Activated T-cell treated with anti-CD3 and anti-CD28 coated beads, Interleukin-2, amount 50 U/mL, for 72 hours (primary cell): ENCODE measurements around the gene NLGN1. TPM values are rescaled to one million over a fixed set of nuclear protein-coding genes. Genes with fewer than 3 reads are reported as not detected.

Experiments
- ATAC-seq, 2 donors: fragments of 150-1000 bp; cut with Tn5 transposase; replicated peaks in 1 of 2; 2 replicates each; pipeline ENCODE4 v1.10.0; 2021; ENCODE audit warnings: moderate library complexity in 2 of 2, mild to moderate bottlenecking in 1 of 2
- DNase-seq, 2 donors: peaks; one replicate each; pipeline ENCODE4 v3.0.0; 2021 to 2022; ENCODE audit warnings: mixed read lengths in 1 of 2
- H3K27ac Mint-ChIP-seq: one replicate; pipeline ENCODE4 v1.8.0; 2022; ENCODE audit warnings: mild to moderate bottlenecking, moderate library complexity, mixed read lengths
- H3K27me3 Mint-ChIP-seq: one replicate; pipeline ENCODE4 v1.8.0; 2022; ENCODE audit warnings: low read depth, mixed read lengths
- H3K36me3 Mint-ChIP-seq, 2 donors: one replicate each; pipeline ENCODE4 v1.8.0; 2022; ENCODE audit warnings: mixed read lengths in 2 of 2, mild to moderate bottlenecking in 1 of 2; ENCODE audit not compliant: insufficient read depth in 2 of 2
- H3K4me1 Mint-ChIP-seq: one replicate; pipeline ENCODE4 v1.8.0; 2022; ENCODE audit warnings: low read depth, mixed read lengths
- H3K4me3 Mint-ChIP-seq, 2 donors: one replicate each; pipeline ENCODE4 v1.8.0; 2022; ENCODE audit warnings: mild to moderate bottlenecking in 2 of 2, mixed read lengths in 2 of 2, moderate library complexity in 2 of 2
- H3K9me3 Mint-ChIP-seq, 2 donors: one replicate each; pipeline ENCODE4 v1.8.0; 2022; ENCODE audit warnings: mixed read lengths in 2 of 2
- total RNA-seq, 2 donors: library from RNA; stranded (reverse); gene quantifications; one replicate each; pipeline ENCODE4 v1.2.3, GENCODE V29; 2022

The NLGN1 gene
- total RNA-seq, 2 donors from 2014 or later, result not detected

DNA sequence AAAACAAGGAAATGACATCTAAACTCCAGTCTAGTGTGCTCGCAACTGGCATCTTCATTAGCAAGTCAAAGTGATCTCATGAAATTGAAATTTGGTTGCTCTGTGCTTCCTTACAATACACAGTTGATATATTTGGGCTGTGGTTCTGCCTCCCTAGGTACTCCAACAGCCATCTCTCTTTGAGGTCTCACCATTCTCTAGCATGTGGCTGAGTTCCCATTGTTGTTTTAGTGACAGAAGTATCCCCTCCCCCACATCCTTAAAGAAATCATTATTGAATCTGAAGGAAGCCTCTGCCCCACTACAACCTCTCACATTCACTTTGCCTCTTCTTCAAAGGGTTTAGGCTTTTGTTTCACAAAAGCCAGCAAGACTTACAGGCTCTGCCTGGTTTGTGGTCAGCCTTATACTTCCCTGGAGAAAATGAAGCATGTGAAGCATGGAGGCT, 516.5 kb downstream of the NLGN1 start:
- Mint-ChIP-seq H3K27me3 (no peaks in the 10 kb centered on the region), H3K36me3 (no peaks in the 10 kb centered on the region), H3K4me1 (no peaks in the 10 kb centered on the region), H3K27ac (no peak overlapping the region), H3K9me3 (peaks cover 3% of the 10 kb centered on the region in 2 donors), H3K4me3 (no peak overlapping the region)
- DNase-seq (no peak), ATAC-seq (no peak)

DNA sequence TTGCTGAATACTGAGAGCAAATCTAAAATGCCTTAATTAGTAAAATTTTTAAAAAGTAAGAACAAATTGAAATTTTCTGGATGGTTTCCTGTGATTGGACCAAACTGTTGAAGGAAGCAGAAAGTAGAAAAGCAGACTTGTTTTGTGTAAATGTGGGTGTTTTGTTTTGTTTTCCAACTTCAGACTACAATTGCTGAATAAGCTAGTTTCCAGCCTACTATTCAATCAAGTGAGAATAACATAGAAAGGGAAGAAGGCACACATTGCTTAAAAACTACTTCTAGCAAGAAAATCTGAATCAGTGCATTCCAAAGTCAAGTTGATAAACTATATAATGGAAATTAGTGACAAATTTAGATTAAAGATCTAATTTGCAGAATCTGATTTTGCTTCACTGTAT, 519.3 kb downstream of the NLGN1 start:
- ATAC-seq, result no peak
- H3K9me3 Mint-ChIP-seq, result peaks cover 0 to 3% of the 10 kb centered on the region in 2 donors
- H3K4me1 Mint-ChIP-seq, result no peaks in the 10 kb centered on the region
- H3K27me3 Mint-ChIP-seq, result no peaks in the 10 kb centered on the region
- H3K4me3 Mint-ChIP-seq, result no peak overlapping the region
- DNase-seq, result no peak
- no peak overlapping the region for H3K27ac Mint-ChIP-seq
- H3K36me3 Mint-ChIP-seq, result no peaks in the 10 kb centered on the region

DNA sequence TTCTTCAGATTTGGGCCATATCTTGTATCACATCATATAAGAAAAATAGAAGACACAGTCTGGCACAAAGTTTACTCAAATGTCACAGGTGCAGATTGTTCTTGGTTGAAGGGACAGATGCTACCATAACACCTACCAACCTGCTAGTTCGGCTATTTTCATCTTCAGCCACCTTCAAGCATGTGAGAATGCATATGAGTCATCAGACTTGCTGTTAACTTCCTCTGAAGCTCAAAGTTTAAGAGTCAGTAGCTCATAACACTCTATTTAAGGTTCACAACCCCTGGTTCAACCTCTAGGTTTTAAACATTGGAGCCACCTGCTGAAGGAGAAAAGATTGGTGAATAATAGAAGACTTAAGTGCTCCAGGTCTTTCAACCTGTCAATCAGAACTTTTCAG, 522.8 kb downstream of the NLGN1 start:
- H3K27me3 Mint-ChIP-seq, result no peaks in the 10 kb centered on the region
- no peak overlapping the region for H3K27ac Mint-ChIP-seq
- DNase-seq (no peak), ATAC-seq (no peak)
- no peaks in the 10 kb centered on the region for H3K36me3 Mint-ChIP-seq
- H3K4me1 Mint-ChIP-seq, result no peaks in the 10 kb centered on the region
- H3K4me3 Mint-ChIP-seq, result no peak overlapping the region
- no peaks in the 10 kb centered on the region for H3K9me3 Mint-ChIP-seq

DNA sequence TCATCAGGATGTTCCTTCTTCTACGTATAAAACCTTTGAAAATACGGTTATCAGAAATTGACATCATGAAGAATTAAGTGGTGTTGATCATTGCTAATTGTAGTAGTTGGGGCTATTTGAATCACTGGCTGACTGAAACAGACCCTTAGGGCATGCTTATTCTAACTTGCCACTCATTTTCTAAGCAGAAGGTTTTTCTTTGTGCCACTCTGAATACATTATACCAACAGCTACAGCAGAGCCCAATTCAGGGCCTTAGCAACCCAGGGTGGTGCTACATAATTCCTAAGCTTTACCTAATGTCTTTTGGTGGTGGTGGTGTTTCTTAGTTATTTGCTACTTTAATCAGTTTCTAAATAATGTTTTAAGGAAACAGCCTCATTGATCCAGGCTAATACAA, 524.2 kb downstream of the NLGN1 start:
- no peak overlapping the region for H3K4me3 Mint-ChIP-seq
- ATAC-seq (no peak), DNase-seq (no peak)
- no peaks in the 10 kb centered on the region for H3K27me3 Mint-ChIP-seq
- H3K27ac Mint-ChIP-seq, result no peak overlapping the region
- no peaks in the 10 kb centered on the region for H3K4me1 Mint-ChIP-seq
- no peaks in the 10 kb centered on the region for H3K36me3 Mint-ChIP-seq
- no peaks in the 10 kb centered on the region for H3K9me3 Mint-ChIP-seq

DNA sequence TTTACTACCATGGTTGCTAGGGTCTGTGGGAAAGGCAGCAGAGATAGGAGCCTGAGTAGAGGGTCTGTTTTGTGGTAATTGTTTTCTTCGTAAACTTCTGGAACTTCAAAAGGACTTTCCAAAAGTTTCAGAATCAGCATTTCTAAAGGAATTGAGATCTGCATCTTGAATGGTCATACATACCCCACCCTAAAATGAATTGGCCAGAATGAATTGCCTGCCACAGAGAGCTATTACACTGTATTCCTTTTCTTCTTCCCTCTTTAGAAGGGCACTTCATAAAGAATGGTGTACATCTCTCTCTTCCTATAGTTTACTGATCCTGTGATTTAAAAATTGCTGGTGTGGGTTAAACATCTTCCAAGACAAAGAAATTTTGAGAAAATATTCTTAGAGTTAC, 525.7 kb downstream of the NLGN1 start:
- no peaks in the 10 kb centered on the region for H3K9me3 Mint-ChIP-seq
- no peaks in the 10 kb centered on the region for H3K4me1 Mint-ChIP-seq
- no peaks in the 10 kb centered on the region for H3K27me3 Mint-ChIP-seq
- ATAC-seq, result no peak
- no peaks in the 10 kb centered on the region for H3K36me3 Mint-ChIP-seq
- no peak for DNase-seq
- H3K27ac Mint-ChIP-seq, result no peak overlapping the region
- no peak overlapping the region for H3K4me3 Mint-ChIP-seq

DNA sequence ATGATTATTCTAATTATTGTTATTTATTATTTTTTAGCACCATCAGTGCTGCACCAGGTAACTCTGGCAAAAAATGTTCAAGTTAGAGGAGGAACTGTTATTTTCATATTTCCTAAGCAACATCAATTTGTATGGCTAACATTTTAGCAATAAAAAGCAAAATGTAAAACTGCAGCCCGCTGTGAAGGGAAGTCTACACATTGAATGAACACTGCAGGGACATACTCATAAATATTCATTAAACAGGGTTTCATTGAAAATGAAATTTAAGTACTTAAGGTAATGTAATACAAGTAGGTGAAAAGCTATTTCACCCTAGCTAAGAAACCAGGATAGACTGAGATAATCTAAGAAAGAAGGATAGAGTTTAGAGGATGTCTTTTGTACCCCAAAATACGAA, 532.7 kb downstream of the NLGN1 start:
- Mint-ChIP-seq H3K4me3 (no peak overlapping the region), H3K27ac (no peak overlapping the region), H3K36me3 (no peaks in the 10 kb centered on the region), H3K27me3 (no peaks in the 10 kb centered on the region), H3K4me1 (no peaks in the 10 kb centered on the region), H3K9me3 (peaks cover 0 to 4% of the 10 kb centered on the region in 2 donors)
- DNase-seq, result no peak
- ATAC-seq, result no peak

DNA sequence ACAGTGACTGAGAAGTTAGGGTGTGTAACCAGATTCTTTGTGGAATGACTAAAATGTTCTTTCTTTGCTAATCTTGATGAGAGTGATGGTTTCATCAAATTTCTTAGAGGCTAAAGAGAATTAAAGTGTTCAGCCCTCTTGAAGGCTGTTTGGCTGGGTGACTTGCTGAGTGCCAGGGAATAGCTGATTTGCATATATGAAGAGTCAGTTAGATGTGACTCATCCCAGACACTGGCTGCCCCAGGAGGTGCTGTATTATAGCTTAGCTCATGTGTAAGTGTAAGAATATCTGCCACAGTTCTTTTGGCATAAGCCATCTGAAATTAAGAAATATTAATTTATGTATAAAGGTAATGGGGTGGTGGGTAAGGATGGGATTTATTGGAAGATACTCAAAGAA, 535.1 kb downstream of the NLGN1 start:
- Mint-ChIP-seq H3K27me3 (no peaks in the 10 kb centered on the region), H3K27ac (no peak overlapping the region), H3K4me3 (no peak overlapping the region), H3K4me1 (no peaks in the 10 kb centered on the region), H3K36me3 (no peaks in the 10 kb centered on the region), H3K9me3 (peaks cover 0 to 4% of the 10 kb centered on the region in 2 donors)
- ATAC-seq, result no peak
- DNase-seq, result no peak

DNA sequence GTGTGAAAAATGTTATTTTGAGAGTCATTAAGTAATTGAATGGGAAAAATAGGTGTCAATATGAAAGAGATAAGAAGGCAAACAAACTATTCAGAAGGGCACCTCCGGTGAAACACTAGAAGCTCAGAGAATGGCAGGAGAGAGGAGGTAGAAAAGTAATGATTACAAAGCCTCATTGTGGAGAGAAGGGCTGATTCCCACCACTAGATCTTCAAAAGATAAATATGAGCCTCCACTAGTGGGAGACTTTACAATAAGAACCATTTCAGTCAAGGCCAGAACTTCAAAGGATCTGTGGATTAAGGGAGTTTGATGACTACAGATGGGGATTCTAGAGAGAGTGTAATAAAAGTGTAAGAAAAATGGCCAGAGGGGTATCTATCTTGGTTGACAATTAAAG, 535.6 kb downstream of the NLGN1 start:
- no peaks in the 10 kb centered on the region for H3K4me1 Mint-ChIP-seq
- DNase-seq (no peak), ATAC-seq (no peak)
- H3K9me3 Mint-ChIP-seq, result peaks cover 0 to 4% of the 10 kb centered on the region in 2 donors
- no peak overlapping the region for H3K27ac Mint-ChIP-seq
- no peaks in the 10 kb centered on the region for H3K36me3 Mint-ChIP-seq
- H3K27me3 Mint-ChIP-seq, result no peaks in the 10 kb centered on the region
- H3K4me3 Mint-ChIP-seq, result no peak overlapping the region

DNA sequence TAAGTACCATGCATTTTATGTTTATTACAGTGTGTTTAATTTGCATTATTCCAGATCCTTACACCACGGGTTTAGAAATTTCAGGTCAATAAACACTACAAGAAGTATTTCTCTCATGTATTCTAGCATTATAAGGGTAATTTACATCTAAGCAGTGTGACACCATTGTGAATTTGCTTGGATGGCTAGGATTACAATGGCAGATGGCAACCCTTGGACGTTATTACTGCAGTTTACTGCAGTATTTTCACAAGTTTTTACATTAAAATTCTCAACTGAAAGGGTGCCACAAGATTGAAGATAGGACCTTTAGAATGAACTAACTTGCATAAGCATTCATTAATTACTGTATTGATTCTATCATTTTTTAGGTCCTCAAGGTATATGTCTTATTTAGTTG, 538.8 kb downstream of the NLGN1 start:
- no peak for ATAC-seq
- H3K27ac Mint-ChIP-seq, result no peak overlapping the region

DNA sequence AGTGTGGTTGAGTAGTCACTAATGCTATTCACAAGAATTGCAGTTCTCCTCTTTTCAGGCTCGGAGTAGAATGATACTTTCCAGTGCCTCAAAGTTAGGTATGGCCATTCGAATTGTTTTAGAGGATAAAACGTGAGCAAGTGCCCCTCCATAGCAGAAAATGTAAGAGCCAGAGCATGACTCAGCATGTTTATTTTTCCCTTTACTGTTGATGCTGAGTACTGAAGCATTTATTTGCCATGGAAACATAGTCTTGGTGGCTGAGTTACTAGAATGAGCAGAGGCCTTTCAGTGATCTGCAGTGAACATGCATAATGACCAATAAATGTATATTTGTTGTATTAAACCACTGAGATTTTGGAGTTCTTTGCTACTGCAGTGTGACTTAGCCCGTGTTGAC, 540.6 kb downstream of the NLGN1 start:
- ATAC-seq, result no peak
- Mint-ChIP-seq H3K27ac (no peak overlapping the region), H3K4me3 (no peak overlapping the region), H3K36me3 (no peaks in the 10 kb centered on the region), H3K9me3 (no peaks in the 10 kb centered on the region), H3K27me3 (no peaks in the 10 kb centered on the region), H3K4me1 (no peaks in the 10 kb centered on the region)
- no peak for DNase-seq

More for the DNA sequence above, 538.8 kb downstream of the NLGN1 start:
- H3K4me1 Mint-ChIP-seq, result no peaks in the 10 kb centered on the region
- H3K27me3 Mint-ChIP-seq, result no peaks in the 10 kb centered on the region
- peaks cover 0 to 4% of the 10 kb centered on the region in 2 donors for H3K9me3 Mint-ChIP-seq
- no peak overlapping the region for H3K4me3 Mint-ChIP-seq
- DNase-seq, result no peak
- H3K36me3 Mint-ChIP-seq, result no peaks in the 10 kb centered on the region

DNA sequence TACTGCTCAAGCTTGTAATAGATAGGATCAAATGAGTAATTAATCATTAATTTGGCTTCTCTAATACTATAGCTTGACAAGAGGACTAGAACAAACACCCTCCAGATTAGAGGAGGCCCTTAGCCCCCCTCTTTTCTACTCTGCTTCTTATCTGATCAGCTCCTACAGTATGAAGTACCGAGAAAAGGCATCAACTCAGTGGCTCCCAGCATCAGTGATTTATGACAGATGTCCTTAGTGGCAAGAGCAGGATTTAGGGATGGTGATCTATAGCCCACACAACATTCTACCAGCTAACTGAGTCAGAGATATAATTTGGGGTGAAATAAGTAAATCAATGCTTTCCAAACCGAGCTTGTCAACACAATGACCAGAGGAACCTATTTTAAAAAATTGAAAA, 541.1 kb downstream of the NLGN1 start:
- Mint-ChIP-seq H3K4me3 (no peak overlapping the region), H3K9me3 (no peaks in the 10 kb centered on the region), H3K36me3 (no peaks in the 10 kb centered on the region), H3K27ac (no peak overlapping the region), H3K27me3 (no peaks in the 10 kb centered on the region), H3K4me1 (no peaks in the 10 kb centered on the region)
- DNase-seq (no peak), ATAC-seq (no peak)

DNA sequence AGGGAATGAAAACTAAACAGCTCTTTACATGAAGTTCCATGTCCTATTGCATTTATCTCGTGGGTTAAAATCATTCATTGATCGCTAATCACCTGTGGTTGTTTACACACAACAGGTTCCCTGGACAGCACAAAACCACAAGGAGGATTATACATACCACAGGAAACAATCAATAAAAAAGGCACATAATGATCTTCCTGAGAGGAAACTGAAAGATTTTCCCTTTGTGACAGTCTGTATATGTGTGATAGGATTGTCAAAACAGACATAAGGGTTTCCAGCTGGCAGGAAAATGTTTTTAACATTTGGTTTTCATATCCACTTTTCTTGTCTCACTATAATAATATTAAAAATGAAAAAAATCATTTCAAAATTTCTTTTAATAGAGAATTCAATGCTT, 541.8 kb downstream of the NLGN1 start:
- no peak for DNase-seq
- Mint-ChIP-seq H3K27ac (no peak overlapping the region), H3K36me3 (no peaks in the 10 kb centered on the region), H3K9me3 (no peaks in the 10 kb centered on the region), H3K4me1 (no peaks in the 10 kb centered on the region), H3K27me3 (no peaks in the 10 kb centered on the region), H3K4me3 (no peak overlapping the region)
- no peak for ATAC-seq

DNA sequence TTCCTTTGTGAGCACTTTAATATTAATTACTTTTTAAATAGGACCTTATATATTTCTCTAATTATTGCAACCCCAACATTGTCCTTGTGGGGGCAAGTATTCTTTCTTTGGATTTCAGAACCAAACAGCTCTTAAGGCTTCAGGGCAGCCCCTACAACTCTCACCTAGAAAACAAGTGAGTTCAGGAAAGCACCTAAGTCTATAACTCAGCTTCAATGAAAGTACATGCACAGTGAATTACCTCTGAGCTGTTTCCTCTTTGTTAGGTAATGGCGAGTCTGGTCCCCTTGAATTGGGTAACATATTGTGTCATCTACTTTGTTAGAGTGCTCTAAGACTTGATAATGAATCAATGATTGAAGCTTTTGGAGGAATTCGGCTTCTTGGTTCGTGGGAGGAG, 545.7 kb downstream of the NLGN1 start:
- DNase-seq, result no peak
- H3K4me3 Mint-ChIP-seq, result no peak overlapping the region
- H3K27me3 Mint-ChIP-seq, result no peaks in the 10 kb centered on the region
- H3K27ac Mint-ChIP-seq, result no peak overlapping the region
- no peaks in the 10 kb centered on the region for H3K4me1 Mint-ChIP-seq
- H3K9me3 Mint-ChIP-seq, result no peaks in the 10 kb centered on the region
- H3K36me3 Mint-ChIP-seq, result no peaks in the 10 kb centered on the region
- ATAC-seq, result no peak

DNA sequence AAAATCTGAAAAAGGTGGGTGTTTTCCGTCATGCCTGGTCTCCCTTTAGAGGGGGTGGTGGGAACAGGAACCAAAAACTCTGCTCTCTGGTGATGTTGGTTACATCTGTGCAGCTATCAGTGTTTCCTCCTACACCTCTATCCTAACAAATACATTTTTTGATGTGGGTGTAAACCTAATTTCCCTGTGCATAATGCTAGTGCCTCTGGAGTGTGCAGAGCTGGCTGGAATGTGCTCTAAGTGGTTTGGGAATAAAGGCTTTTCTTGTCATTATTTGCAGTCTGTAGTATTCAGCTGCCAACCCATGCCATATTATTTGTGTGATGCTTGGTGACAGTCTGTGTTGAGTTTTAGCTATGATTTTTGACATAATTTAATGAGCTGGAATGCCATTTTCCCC, 547.6 kb downstream of the NLGN1 start:
- DNase-seq (no peak), ATAC-seq (no peak)
- Mint-ChIP-seq H3K9me3 (no peaks in the 10 kb centered on the region), H3K27me3 (no peaks in the 10 kb centered on the region), H3K4me3 (no peak overlapping the region), H3K4me1 (no peaks in the 10 kb centered on the region), H3K36me3 (no peaks in the 10 kb centered on the region), H3K27ac (no peak overlapping the region)
